GM18520 (cell line): ENCODE results near the gene PRTN3.

Source experiments
- ATAC-seq: cut with Tn5 transposase; IDR thresholded peaks from one replicate; pipeline ENCODE4 v1.9.1; 2021; ENCODE audit not compliant: unreplicated experiment

Gene PRTN3

GRCh38 chr19:840519-841206 lies at the start of gene PRTN3:
Gene PRTN3 (plus strand): TSS chr19:840999. CDS start chr19:841009, 10 bp downstream.
- ATAC-seq: no peak

DNA sequence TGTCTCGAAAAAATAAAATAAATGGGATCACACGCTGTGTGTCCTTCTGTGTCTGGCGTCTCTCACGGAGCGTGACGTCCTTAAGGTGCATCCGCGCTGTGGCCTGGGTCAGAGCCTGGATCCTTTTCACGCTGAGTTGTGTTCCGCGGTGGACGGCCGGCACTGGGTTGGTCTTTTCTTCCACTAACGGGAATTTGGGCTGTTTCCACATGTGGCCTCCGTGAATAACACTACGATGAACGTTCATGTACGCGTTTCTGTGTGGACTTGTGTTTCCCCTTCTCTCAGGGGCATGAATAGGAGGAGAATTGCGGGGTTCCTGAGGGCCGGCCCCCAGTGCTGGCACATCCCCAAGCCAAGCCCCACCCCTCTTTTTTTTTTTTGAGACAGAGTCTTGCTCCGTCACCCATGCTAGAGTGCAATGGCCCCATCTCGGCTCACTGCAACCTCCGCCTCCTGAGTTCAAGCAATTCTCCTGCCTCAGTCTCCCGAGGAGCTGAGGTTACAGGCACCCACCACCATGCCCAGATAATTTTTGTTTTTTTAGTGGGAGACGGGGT lies 49.7 kb upstream of the PRTN3 start:
- ATAC-seq: no peak

GRCh38 chr19:791567-792305 lies 49.1 kb upstream of the PRTN3 start:
- ATAC-seq: no peak

- no peak for ATAC-seq
These were observed 48.4 kb upstream of the PRTN3 start for GRCh38 chr19:792306-792885.

DNA sequence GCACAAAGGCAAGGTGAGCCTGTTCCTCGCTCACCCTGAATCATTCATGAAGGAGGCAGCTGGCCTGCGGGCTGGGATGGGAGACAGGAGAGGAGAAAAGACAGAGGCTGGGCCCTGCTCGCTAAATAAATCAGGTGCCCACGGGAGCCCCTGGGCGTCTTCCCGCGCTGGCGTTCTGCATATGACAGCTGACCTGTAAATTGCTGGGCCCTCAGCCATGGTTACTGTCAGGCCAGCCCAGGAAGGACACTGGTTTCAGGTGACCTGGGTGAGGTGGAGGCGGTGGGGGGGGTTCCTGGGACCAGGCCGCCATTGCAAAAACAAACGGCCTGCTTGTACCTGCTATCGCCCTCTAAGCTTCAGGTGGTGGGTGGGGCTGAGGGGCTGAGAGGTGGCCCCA lies 47.0 kb upstream of the PRTN3 start:
- no peak for ATAC-seq

- no peak for ATAC-seq
These were observed 45.7 kb upstream of the PRTN3 start for GRCh38 chr19:795073-795611.

- no peak for ATAC-seq
These were observed 44.9 kb upstream of the PRTN3 start for GRCh38 chr19:795691-796581.

DNA sequence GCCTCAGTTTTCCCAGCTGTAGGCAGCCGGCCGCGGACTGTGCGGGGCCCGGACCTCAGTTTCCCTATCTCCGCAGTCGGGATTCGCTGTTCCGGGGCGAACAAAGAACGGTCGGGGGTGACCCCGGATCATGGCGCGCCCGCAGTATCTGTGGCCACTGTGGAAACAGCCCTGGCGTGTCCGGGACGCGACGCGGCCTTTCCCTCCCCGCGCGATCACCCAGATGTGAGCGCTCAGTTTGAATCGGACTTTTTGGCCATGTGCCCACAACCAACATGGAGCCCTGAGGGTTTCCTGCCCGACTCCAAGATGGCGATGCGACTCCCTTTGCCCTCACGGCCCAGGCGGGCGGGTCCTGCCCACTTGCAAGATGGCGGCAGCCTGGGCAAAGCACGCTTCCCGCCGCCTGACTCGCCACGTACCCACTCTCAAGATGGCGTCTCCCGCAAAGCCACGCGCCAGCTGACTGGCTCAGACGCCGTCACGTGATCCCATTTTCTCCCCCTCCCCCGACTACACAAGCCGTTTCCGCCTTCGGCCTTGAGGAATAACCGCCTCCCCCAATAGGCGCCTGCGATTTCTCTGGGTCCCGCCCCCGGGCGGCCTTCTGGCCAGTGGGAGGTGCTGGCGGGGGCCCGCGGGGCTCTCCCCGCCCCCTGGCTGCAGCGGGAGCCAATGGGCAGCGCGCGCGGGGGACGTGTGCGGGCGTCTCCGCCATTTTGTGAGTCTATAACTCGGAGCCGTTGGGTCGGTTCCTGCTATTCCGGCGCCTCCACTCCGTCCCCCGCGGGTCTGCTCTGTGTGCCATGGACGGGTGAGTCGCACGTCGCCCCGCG lies 43.9 kb upstream of the PRTN3 start, which contains the start of gene PTBP1:
PTBP1 (plus strand) TSS at position 761 of the 836 bp plus-strand sequence; CDS start at position 807, 46 bp downstream.
- peak; percentile 78 for ATAC-seq

GRCh38 chr19:797528-798414 lies 43.0 kb upstream of the PRTN3 start:
- ATAC-seq: peak; percentile 29

- ATAC-seq: no peak
These were observed 42.3 kb upstream of the PRTN3 start for GRCh38 chr19:798415-799075.

GRCh38 chr19:799076-799881 lies 41.5 kb upstream of the PRTN3 start:
- no peak for ATAC-seq

DNA sequence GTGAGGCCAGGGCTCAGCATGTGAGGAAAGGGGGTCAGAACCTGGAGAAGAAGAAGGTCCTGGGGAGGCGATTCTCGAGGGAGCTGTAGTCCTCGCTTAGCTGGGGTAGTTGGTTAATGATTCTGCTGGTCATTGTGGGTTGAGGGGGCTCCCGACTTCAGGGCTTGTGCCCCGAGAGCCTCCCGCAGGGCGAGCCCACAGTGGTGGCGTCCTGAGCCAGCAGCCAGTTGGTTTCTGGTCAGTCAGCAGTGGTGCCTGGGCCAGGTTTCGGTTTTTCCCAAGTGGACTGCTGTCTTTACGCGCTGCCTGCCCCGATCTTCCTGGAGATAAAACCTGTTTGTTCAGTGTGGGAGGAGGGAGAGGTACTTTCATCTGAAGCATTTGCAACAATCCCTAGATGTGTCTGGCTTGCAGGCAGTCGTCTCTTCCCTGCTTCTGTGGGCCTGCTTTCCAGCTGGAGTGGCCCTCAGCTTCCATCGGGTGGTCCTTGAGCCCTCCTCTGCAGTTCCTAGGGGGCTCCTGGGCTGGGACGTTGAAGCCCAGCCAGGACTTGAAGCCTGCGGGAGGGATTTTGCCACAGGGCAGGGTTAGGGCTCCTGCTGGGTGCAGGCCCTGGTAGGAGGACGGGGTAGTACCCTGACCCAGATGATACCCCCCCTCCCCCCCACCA lies 40.3 kb upstream of the PRTN3 start:
- ATAC-seq: no peak

GRCh38 chr19:801030-801860 lies 39.6 kb upstream of the PRTN3 start:
- no peak for ATAC-seq

GRCh38 chr19:801861-802497 lies 38.8 kb upstream of the PRTN3 start:
- no peak for ATAC-seq

- ATAC-seq: no peak
These were observed 38.2 kb upstream of the PRTN3 start for GRCh38 chr19:802498-803098.
